Medulla oblongata (tissue), 1 donor: ENCODE measurements around the gene BTBD9.
A peak's percentile ranks its signal among the peaks of the same experiment; 100 is the strongest.

Experiments
- DNase-seq: peaks from one replicate; pipeline ENCODE4 v3.0.0-alpha.2; 2015; ENCODE audit errors: extremely low spot score

Gene BTBD9

GRCh38 chr6:38639498-38640215, at the start of gene BTBD9:
Gene BTBD9, minus strand, starts transcription at chr6:38639929.
- DNase-seq, result peak; percentile 80

GRCh38 chr6:38688579-38689087, 48.9 kb upstream of the BTBD9 start:
- no peak for DNase-seq

- DNase-seq, result no peak
Observed at GRCh38 chr6:38687549-38687948, 47.8 kb upstream of the BTBD9 start.

GRCh38 chr6:38687043-38687353, 47.3 kb upstream of the BTBD9 start:
- DNase-seq, result no peak

GRCh38 chr6:38686270-38687042, 46.7 kb upstream of the BTBD9 start:
- DNase-seq, result peak; percentile 20

- no peak for DNase-seq
Observed at GRCh38 chr6:38684904-38685303, 45.2 kb upstream of the BTBD9 start.

- DNase-seq, result no peak
Observed at GRCh38 chr6:38684237-38684636, 44.5 kb upstream of the BTBD9 start.

GRCh38 chr6:38681850-38682249, 42.1 kb upstream of the BTBD9 start:
- DNase-seq, result no peak

- DNase-seq, result no peak
Observed at GRCh38 chr6:38679668-38680067, 39.9 kb upstream of the BTBD9 start.

GRCh38 chr6:38678178-38678760, 38.5 kb upstream of the BTBD9 start:
- no peak for DNase-seq

- DNase-seq, result no peak
Observed at GRCh38 chr6:38676974-38677544, 37.3 kb upstream of the BTBD9 start.

GRCh38 chr6:38676236-38676973, 36.7 kb upstream of the BTBD9 start:
- DNase-seq, result no peak

GRCh38 chr6:38673397-38674165, 33.9 kb upstream of the BTBD9 start:
- DNase-seq, result no peak

GRCh38 chr6:38671885-38672467, 32.2 kb upstream of the BTBD9 start:
- peak; percentile 63 for DNase-seq

GRCh38 chr6:38658418-38659167, 18.9 kb upstream of the BTBD9 start:
- DNase-seq, result no peak

- no peak for DNase-seq
Observed at GRCh38 chr6:38656896-38657295, 17.2 kb upstream of the BTBD9 start.

- no peak for DNase-seq
Observed at GRCh38 chr6:38654263-38654662, 14.5 kb upstream of the BTBD9 start.

- DNase-seq, result no peak
Observed at GRCh38 chr6:38651121-38651784, 11.5 kb upstream of the BTBD9 start.

- no peak for DNase-seq
Observed at GRCh38 chr6:38650207-38650752, 10.6 kb upstream of the BTBD9 start.
